ENCODE measurements around the gene ARID4A.
"Not testable (repeated sequence)": the region's sequence is repeated elsewhere in the genome, so short reads cannot be mapped to it uniquely, and the experiment has no call there.

The ARID4A gene

GRCh38 chr14:58401587-58401986 lies 103.2 kb downstream of the ARID4A start:
- no peaks in the 10 kb centered on the region; the same call in 1 of the 2 replicates for H3K36me3 ChIP-seq (ENCODE audit: control insufficient read depth, insufficient read depth, low read length)
- peaks cover 9% of the 10 kb centered on the region for H3K27me3 ChIP-seq (ENCODE audit: control insufficient read depth, insufficient read depth, low read length)
- H3K4me3 ChIP-seq (ENCODE audit: low read depth, low read length): no peak overlapping the region
- H3K9me3 ChIP-seq (ENCODE audit: control insufficient read depth, insufficient read depth, low read depth, low read length): no peaks in the 10 kb centered on the region
- H3K9ac ChIP-seq (ENCODE audit: low read length): no peak overlapping the region
- H3K27ac ChIP-seq (ENCODE audit: low read depth, low read length): no peak overlapping the region
- peaks cover 6% of the 10 kb centered on the region; the same call in 1 of the 2 replicates for H3K4me1 ChIP-seq (ENCODE audit: control insufficient read depth, insufficient read depth, low read length)

- Histone ChIP-seq H3K27me3 (ENCODE audit: control insufficient read depth, insufficient read depth, low read length) (no peaks in the 10 kb centered on the region), H3K4me3 (ENCODE audit: low read depth, low read length) (no peak overlapping the region), H3K9ac (ENCODE audit: low read length) (no peak overlapping the region), H3K4me1 (ENCODE audit: control insufficient read depth, insufficient read depth, low read length) (no peaks in the 10 kb centered on the region), H3K9me3 (ENCODE audit: control insufficient read depth, insufficient read depth, low read depth, low read length) (no peaks in the 10 kb centered on the region), H3K36me3 (ENCODE audit: control insufficient read depth, insufficient read depth, low read length) (peaks cover 51% of the 10 kb centered on the region), H3K27ac (ENCODE audit: low read depth, low read length) (no peak overlapping the region)
Measured at GRCh38 chr14:58408681-58409215, 110.4 kb downstream of the ARID4A start.

GRCh38 chr14:58414845-58415244 lies 116.5 kb downstream of the ARID4A start:
- Histone ChIP-seq H3K27ac (ENCODE audit: low read depth, low read length) (no peak overlapping the region), H3K27me3 (ENCODE audit: control insufficient read depth, insufficient read depth, low read length) (no peaks in the 10 kb centered on the region), H3K9ac (ENCODE audit: low read length) (no peak overlapping the region), H3K36me3 (ENCODE audit: control insufficient read depth, insufficient read depth, low read length) (peaks cover 71% of the 10 kb centered on the region), H3K4me3 (ENCODE audit: low read depth, low read length) (no peak overlapping the region), H3K4me1 (ENCODE audit: control insufficient read depth, insufficient read depth, low read length) (no peaks in the 10 kb centered on the region), H3K9me3 (ENCODE audit: control insufficient read depth, insufficient read depth, low read depth, low read length) (no peaks in the 10 kb centered on the region)

DNA sequence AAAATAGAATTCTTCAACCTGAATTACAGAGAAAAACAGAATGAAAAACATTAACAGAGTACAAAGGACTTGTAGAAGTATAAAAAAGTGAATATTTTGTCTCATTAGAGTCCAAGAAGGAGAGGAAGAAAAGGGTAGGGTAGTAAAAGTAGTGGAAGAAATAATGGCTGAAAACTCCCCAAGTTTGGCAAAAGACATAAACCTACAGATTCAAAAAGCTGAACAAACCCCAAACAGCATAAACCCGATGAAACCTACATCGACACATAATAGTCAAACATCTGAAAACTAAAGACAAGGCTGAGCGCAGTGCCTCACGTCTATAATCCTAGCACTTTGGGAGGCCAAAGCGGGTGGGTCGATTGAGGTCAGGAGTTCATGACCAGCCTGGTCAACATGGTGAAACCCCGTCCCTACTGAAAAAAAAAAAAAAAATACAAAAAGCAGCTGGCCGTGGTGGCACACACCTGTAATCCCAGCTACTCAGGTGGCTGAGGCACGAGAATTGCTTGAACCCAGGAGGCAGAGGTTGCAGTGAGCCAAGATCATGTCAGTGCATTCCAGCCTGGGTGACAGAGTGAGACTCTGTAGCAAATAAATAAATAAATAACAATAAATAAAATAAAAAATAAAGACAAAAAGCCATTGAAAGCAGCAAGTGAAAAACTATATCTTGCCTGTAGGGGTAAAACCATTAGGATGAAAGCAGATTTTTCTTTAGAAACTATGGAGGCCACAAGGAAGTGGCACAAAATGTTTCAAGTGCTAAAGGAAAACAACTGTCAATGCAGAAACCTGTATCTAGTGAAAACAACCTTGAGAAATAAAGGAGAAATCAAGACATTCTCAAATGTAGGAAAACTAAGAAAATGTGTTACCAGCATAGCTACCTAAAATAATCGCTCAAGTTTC lies 117.5 kb downstream of the ARID4A start:
- Histone ChIP-seq H3K36me3 (ENCODE audit: control insufficient read depth, insufficient read depth, low read length) (peaks cover 69% of the 10 kb centered on the region), H3K9ac (ENCODE audit: low read length) (no peak overlapping the region), H3K27ac (ENCODE audit: low read depth, low read length) (no peak overlapping the region), H3K4me1 (ENCODE audit: control insufficient read depth, insufficient read depth, low read length) (no peaks in the 10 kb centered on the region), H3K27me3 (ENCODE audit: control insufficient read depth, insufficient read depth, low read length) (no peaks in the 10 kb centered on the region), H3K4me3 (ENCODE audit: low read depth, low read length) (no peak overlapping the region), H3K9me3 (ENCODE audit: control insufficient read depth, insufficient read depth, low read depth, low read length) (no peaks in the 10 kb centered on the region)

DNA sequence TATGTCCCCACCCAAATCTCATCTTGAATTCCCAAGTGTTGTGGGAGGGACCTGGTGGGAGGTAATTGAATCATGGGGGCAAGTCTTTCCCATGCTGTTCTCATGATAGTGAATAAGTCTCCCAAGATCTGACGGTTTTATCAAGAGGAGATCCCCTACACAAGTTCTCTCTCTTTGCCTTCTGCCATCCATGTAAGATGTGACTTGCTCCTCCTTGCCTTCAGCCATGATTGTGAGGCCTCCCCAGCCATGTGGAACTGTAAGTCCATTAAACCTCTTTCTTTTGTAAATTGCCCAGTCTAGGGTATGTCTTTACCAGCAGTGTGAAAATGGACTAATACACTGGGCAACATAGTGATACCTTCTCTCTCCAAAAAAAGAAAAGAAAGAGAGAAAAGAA lies 118.6 kb downstream of the ARID4A start:
- H3K36me3 ChIP-seq (ENCODE audit: control insufficient read depth, insufficient read depth, low read length): peaks cover 70% of the 10 kb centered on the region
- not testable (repeated sequence) for H3K27ac ChIP-seq (ENCODE audit: low read depth, low read length); H3K9ac ChIP-seq (ENCODE audit: low read length)

More for the DNA sequence above, 118.6 kb downstream of the ARID4A start:
- H3K4me1 ChIP-seq (ENCODE audit: control insufficient read depth, insufficient read depth, low read length); H3K27me3 ChIP-seq (ENCODE audit: control insufficient read depth, insufficient read depth, low read length); H3K9me3 ChIP-seq (ENCODE audit: control insufficient read depth, insufficient read depth, low read depth, low read length); H3K4me3 ChIP-seq (ENCODE audit: low read depth, low read length): not testable (repeated sequence)

Measured in HUES6 (cell line).